ENCODE data around the gene KHDC1L.
"Not testable (repeated sequence)": the region's sequence is repeated elsewhere in the genome, so short reads cannot be mapped to it uniquely, and the experiment has no call there.

KHDC1L gene

DNA sequence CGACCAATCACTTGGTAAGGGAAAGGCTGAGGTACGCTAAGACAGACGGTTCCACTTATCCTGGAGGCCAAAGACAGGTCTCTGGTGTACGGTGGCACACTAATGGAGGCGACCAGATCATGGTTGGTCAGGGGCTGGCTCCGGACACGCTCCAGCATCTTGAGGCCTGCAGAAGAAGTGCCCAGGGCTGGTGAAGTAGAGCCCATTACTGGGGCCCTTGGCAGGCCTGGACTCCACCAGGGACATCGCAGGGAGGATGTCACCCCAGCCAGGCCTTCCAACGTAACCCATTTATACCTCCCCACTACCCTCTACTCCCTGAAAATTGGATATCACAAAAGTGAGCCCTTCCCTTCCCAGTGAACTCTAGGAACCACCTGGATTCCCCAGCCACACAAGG lies 16.2 kb downstream of the KHDC1L start:
- Histone ChIP-seq H3K4me3 (no peak overlapping the region), H3K27ac (no peak overlapping the region)

GRCh38 chr6:73207221-73207837 lies 18.0 kb downstream of the KHDC1L start:
- H3K27ac ChIP-seq, result no peak overlapping the region
- no peak overlapping the region for H3K4me3 ChIP-seq

- H3K4me3 ChIP-seq, result no peak overlapping the region
- no peak overlapping the region for H3K27ac ChIP-seq
Measured at GRCh38 chr6:73204252-73204651, 21.0 kb downstream of the KHDC1L start.

DNA sequence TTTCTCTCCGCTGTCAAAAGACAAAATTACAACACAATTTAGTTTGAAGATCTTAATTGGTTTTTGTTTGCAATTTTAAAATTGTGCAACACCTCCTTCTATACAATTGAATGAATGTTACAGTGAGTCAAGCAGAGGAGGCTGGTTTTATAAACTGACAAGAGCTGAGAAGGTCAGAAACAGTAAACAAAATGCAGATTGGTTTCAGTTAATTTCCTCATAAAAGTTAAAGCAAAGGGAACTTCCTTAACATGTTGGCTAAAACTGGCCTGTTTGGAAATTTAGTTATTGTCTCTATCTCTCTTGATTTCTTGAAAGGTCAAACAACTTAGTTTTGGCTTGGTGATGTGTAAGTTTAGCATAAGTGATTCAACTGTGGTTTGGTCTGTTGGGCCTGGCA lies 22.2 kb downstream of the KHDC1L start:
- Histone ChIP-seq H3K27ac (no peak overlapping the region), H3K4me3 (no peak overlapping the region)

GRCh38 chr6:73200735-73201134 lies 24.6 kb downstream of the KHDC1L start:
- H3K4me3 ChIP-seq, result no peak overlapping the region
- H3K27ac ChIP-seq, result no peak overlapping the region

- no peak overlapping the region for H3K27ac ChIP-seq
- H3K4me3 ChIP-seq, result no peak overlapping the region
Measured at GRCh38 chr6:73200247-73200646, 25.0 kb downstream of the KHDC1L start.

- H3K27ac ChIP-seq, result no peak overlapping the region
Measured at GRCh38 chr6:73194744-73195143, 30.6 kb downstream of the KHDC1L start.

DNA sequence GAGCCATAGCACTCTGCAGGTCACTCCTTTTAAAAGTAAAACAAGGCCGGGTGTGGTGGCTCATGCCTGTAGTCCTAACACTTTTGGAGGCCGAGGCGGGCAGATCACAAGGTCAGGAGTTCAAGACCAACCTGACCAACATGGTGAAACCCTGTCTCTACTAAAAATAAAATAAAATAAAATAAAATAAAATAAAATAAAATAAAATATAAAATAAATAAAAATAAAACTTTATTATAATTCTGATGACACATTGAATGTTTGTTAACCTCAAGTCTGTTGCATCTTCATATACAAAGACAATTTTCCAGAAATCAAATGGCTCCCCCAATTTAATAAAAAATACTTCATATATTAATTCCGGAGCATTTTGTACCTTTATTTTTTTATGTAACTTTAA lies 32.0 kb downstream of the KHDC1L start:
- not testable (repeated sequence) for H3K27ac ChIP-seq, H3K4me3 ChIP-seq

More at GRCh38 chr6:73194744-73195143, 30.6 kb downstream of the KHDC1L start:
- no peak overlapping the region for H3K4me3 ChIP-seq

DNA sequence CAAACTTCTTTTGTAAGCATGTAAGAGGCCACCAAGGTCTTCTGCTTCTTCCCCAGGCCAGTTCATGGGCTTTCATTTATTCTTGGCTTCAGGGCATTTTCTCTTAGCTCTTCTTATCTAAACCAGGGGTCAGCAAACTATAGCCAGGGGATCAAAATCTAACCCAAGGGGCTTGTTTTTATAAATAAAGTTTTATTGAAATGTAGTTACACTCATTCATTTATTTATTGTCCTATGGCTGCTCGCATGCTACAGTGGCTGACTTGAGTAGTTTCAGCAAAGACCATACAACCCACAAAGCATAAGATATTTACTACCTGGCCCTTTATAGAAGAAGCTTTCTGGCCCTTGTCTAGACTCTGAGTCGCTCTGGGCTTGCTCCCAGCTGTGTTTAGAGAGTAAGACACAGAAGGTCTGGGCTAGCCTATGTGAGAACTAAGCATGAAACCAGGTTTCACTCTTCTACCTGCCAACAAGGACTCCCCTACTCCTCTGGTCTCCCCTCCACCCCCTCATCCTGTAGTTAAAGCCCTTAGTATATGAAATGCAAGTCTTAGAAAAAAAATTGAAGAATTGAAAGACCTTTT lies 43.2 kb downstream of the KHDC1L start:
- no peak overlapping the region for H3K27ac ChIP-seq
- no peak overlapping the region for H3K4me3 ChIP-seq

DNA sequence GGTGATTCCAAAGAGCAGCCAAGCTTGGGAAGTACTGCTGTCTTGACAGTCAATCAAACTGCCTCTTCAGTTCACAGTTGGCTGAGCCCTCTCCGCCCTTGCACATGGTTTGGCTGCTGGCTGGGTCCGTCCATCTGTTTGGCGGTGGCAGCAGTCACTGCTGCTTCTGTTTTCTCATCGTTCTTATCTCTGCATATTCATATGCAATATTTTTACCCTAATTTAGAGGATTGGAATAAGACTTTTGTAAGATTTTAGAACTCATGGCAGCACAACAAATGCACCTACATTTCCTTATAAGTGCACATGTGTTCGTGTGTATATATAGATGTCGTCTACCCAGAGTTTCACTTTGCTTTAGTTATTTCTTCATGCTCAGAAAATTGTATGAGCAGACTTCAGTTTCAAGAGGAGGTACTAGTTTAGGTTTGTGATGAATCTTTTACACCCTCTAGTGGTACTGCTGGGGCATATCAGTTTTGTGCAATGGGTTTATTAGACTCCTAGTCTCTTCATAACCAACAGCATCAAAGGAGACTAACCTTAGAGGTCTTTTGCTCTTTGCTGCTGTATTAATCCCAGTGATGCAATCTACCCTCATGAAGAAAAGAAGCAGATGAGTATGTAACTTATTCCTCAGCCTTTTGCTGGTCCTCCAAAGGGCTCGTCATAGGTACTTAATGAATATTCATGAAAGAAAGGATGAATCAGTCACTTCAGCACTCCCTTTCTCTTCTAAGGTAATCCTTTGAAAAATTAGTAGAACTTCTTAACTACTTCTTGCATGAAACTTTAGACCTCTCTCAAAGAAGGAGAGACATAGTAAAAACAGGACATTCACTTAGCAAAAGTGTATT lies 44.3 kb downstream of the KHDC1L start:
- no peak overlapping the region for H3K4me3 ChIP-seq
- H3K27ac ChIP-seq, result no peak overlapping the region

- H3K27ac ChIP-seq, result no peak overlapping the region
Measured at GRCh38 chr6:73180076-73180738, 45.1 kb downstream of the KHDC1L start.

GRCh38 chr6:73177221-73177944 lies 47.9 kb downstream of the KHDC1L start:
- Histone ChIP-seq H3K27ac (no peak overlapping the region), H3K4me3 (no peak overlapping the region)

More at GRCh38 chr6:73180076-73180738, 45.1 kb downstream of the KHDC1L start:
- H3K4me3 ChIP-seq, result no peak overlapping the region

DNA sequence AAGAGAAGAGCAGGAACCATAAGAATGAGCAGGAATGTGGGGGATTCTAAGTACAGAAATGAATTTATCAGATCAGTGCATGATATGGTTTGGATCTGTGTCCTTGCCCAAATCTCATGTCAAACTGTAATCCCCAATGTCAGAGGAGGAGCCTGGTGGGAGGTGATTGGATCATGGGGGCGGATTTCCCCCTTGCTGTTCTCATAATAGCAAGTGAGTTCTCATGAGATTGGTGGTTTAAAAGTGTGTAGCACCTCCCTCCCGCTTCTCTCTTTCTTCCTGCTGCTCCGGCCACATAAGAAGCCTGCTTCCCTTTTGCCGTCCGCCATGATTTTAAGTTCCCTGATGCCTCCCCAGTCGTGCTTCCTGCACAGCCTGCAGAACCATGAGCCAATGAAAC lies 49.2 kb downstream of the KHDC1L start:
- Histone ChIP-seq H3K27ac (no peak overlapping the region), H3K4me3 (no peak overlapping the region)

GRCh38 chr6:73174646-73175045 lies 50.6 kb downstream of the KHDC1L start:
- H3K4me3 ChIP-seq, result no peak overlapping the region

More at GRCh38 chr6:73174646-73175045, 50.6 kb downstream of the KHDC1L start:
- H3K27ac ChIP-seq, result no peak overlapping the region

Measured in skin epidermis (tissue), 12 donors.